ENCODE measurements around the gene NLGN4X.

NLGN4X gene

DNA sequence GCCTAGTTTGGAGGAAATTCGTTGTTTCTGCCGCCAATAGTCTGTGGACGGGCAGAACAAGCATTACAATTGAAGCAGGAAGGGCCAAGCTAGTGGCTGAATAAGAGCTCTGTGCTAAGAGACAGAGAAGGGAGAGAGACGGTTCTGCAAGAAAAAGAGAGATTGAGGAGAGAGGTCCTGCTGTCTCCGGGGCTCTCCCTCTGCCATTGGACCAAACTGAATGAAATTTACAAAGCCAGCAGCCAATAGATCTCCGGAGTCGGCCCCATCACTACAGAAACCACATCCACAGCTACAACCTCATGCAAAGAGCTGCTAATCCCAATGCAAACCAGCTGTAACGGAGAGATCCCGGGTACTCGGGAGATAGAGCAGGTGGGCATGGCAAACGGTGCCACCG is at the start of gene NLGN4X:
NLGN4X (minus strand) TSS at position 148 of the 400 bp plus-strand sequence. CDS start 77,401 bp downstream, outside the sequence.
- DNase-seq (ENCODE audit: low read depth), result no peak

- no peak for DNase-seq (ENCODE audit: low read depth)
These were observed 37.4 kb upstream of the NLGN4X start for GRCh38 chrX:6266041-6266440.

- DNase-seq (ENCODE audit: low read depth), result no peak
These were observed 34.3 kb upstream of the NLGN4X start for GRCh38 chrX:6262959-6263358.

GRCh38 chrX:6257025-6257424 is 28.4 kb upstream of the NLGN4X start:
- no peak for DNase-seq (ENCODE audit: low read depth)

DNA sequence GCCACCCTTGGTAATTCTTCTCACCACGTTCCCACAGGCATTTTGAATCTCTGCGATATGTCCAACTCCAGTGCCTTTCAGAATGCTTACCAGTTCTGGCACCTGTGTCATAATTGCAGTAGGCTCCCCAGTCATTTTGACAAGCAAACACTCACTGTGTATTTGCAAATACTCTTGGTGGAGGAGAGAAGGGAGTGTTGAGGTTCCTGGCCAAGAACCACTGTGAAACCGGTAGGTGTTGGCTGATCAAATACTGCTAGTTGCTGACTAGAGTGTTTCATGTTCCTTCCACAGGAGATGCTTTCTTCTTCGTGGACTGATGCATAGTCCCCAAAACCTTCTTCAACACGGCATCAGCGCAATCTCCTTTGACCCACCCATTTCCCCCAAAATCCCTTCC is 16.0 kb upstream of the NLGN4X start:
- DNase-seq (ENCODE audit: low read depth), result no peak

DNA sequence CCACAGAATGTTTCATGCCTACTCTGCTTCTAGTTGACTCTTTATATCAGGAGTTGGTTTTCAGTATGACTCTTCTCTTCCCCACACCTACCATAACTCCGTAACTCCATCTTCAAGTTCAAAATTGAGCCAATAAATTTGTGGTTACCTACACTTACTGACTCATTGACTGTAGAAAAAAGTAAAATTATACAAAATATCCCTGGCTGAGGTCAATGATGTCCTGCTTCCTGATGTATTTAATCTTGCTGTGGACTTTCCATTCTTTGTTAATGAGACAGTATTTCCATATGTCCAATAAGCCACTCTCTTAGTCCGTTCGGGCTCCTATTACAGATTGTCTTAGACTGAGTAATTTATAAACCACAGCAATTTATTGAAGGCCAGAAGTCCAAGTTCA is 9.9 kb upstream of the NLGN4X start:
- DNase-seq (ENCODE audit: low read depth), result no peak

DNA sequence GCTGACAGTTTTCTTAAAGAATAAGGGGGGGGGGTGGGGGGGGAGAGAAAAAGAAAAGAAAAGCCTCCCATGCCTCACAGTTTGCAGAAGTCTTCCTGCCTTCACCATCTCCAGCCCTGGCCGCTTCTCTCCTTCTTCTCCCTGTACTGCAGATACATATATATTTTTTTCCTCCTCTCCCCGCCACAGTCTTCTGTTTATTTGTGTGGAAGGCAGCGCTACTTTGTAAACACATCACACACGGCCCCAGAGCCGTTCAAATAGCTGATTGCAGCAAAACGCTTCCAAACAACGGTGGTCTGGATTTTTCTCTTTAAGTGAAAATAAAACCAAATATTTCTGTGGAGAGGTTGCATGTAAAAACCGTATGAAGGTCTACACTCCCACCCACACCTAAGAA is 732 bp downstream of the NLGN4X start:
- DNase-seq (ENCODE audit: low read depth), result no peak

DNA sequence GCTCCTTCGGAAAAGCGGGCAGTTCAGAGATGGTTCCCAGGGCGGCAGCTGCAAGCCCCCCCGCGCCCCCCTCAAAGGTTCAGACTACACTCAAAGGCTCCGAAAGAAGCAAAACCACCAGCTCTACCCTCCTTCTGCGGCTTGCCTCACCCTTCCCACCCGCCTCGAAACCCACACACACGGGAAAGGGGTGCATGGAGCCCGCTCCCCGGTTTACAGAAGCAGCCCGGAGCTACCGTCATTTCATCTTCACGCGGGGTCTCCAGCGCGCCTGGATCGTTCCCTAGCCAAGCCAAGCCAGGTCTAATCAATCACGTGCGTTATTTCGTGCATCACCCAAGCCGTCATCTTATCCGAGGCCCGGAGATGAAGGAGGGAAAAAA is 1.2 kb downstream of the NLGN4X start:
- DNase-seq (ENCODE audit: low read depth), result no peak

- no peak for DNase-seq (ENCODE audit: low read depth)
These were observed 1.8 kb downstream of the NLGN4X start for GRCh38 chrX:6226596-6227452.

DNA sequence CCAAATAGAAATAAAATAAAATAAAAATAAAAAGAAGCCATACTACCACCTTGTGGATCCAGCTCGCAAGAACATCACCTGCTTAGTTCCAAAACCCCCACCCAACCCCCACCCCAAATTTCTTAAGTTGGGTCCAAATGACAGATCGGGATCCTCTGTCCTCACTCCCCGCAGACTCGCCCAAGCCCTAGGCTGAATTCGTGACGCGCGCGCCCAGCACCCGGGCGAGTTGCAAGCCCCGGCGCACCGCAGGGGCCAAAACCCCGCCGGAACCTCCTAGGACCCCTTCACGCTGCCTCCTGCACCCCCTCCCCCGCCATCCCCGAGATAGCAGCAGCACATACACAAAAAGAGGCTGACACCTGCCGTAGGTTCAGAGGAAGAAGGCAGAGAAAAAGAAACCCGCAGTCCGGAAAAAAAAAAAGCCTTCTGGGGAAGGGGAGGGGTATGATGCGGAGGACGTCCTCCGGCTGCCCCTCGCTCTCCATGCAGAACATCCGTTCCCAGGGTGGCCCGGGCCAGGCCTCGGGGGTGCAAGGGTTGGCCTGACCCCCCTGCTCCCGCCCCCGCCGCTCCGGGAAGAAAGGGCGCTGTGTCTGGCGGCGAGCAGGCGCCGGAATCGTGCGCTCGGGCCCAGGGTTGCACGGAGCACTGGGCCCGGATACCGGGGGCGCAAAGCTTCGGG is 2.6 kb downstream of the NLGN4X start:
- DNase-seq (ENCODE audit: low read depth), result no peak

DNA sequence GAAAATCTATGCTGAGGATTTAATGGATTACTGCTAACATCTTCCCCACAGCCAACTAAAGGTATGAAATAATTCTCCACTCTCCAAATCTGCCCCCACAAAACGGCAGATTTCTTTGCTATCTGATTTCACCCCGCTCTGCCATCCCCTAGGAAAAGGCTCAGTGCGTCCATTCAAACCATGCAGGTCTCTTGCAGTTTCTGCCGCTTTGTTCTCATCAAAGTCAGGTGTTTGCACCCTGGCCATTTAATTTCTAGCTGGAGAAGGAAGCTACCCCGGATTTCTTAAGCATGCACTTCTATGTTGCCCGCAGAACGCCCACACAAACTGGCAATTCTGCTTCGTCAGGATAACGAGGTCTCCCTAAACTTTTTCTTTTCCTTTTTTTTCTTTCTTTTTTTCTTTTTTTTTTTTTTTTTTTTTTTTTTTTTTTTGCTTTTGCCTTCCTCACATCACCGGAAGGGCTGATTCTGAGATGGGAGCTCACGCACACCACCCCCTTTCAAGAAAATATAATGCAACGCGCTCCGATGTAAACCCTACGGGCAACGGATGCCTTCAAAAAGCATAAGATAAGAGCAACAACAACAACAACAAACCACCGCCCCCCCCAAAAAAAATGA is 3.3 kb downstream of the NLGN4X start:
- no peak for DNase-seq (ENCODE audit: low read depth)

- DNase-seq (ENCODE audit: low read depth), result no peak
These were observed 5.2 kb downstream of the NLGN4X start for GRCh38 chrX:6223516-6223915.

- DNase-seq (ENCODE audit: low read depth), result no peak
These were observed 18.4 kb downstream of the NLGN4X start for GRCh38 chrX:6210230-6210629.

- no peak for DNase-seq (ENCODE audit: low read depth)
These were observed 25.0 kb downstream of the NLGN4X start for GRCh38 chrX:6203462-6204215.

DNA sequence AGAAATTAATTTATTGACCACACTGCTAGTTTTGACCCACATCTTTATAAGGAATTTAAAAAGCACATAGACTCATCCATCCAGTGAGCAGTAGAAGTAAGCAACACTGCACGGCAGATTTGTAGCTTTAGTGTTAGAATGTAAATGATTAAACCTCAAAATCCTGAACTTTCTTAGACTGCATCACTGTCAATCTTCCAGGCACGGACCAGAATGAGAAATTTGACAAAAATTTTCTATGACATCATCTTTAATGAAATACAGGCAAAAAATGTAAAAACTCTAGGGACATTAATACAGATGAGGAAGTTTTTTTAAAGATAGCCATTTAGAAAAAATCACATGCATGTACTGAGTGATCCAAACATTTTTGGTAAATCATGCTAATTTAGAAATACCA is 29.2 kb downstream of the NLGN4X start:
- no peak for DNase-seq (ENCODE audit: low read depth)

- DNase-seq (ENCODE audit: low read depth), result no peak
These were observed 41.4 kb downstream of the NLGN4X start for GRCh38 chrX:6187256-6187655.

DNA sequence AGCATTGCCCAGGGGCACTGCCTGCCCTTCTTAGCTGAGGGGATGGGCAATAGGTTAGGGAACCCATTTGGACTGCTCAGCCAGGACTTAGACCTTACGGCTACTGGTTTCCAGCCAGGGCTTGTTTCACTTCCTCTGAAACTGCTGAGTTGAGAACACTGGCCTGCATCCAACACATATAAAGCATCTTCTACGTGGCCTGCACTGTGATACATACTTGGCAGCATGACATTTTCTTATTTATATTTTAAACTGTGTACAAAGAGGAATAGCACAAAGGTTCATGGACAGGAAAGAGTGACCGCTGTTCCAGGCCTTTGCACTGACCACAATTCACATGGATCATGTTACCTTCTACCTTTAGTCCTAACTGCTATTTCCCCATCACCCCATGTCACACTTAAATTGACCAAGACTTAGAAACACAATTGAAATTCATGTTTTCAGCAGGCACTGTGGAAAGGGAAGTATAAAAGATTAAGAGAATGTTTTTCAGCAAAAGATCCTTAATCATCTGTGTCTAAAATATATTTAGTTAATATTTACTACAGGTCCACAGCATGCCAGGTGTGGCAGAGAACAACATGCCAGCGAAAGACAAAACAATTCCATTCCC is 43.7 kb downstream of the NLGN4X start:
- peak; percentile 30 for DNase-seq (ENCODE audit: low read depth)

GRCh38 chrX:6175914-6176313 is 52.8 kb downstream of the NLGN4X start:
- no peak for DNase-seq (ENCODE audit: low read depth)

DNA sequence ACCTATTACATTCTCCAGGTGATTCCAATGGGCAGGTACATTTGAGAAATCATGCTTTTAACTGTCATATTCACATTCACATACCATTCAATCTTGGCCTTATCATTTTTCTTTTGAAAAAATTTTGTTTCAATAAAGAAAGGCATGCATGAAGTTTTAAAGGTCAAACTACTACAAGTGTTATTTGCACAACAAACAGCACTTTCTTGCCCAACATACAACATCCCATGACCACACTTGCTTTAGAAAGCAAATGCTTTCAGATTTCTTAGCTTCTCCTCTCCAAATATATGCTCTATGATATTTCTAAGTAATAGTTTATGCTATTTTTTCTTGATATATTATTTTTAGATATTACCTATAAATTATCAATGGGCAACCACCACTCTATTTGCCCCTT is 58.2 kb downstream of the NLGN4X start:
- no peak for DNase-seq (ENCODE audit: low read depth)

DNA sequence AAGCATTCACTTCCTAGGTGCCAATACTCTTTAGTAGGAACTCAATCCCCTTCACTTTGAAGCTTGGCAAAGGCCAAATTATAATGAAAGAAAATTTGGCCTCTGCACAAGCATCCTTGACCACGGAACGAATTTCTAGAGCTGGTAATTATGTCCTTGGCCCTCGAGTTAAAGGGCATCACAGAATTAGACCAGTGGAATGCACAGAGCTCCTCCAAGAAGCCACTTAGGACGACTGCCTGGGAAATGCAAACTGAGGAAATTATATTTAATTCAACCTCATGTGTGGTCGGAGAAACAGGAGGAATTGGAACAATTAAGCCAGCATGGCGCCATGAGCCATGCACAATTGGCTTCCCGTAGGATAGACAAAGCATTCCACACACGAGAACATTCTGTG is 59.3 kb downstream of the NLGN4X start:
- no peak for DNase-seq (ENCODE audit: low read depth)

- DNase-seq (ENCODE audit: low read depth), result no peak
These were observed 64.9 kb downstream of the NLGN4X start for GRCh38 chrX:6163721-6164120.

DNA sequence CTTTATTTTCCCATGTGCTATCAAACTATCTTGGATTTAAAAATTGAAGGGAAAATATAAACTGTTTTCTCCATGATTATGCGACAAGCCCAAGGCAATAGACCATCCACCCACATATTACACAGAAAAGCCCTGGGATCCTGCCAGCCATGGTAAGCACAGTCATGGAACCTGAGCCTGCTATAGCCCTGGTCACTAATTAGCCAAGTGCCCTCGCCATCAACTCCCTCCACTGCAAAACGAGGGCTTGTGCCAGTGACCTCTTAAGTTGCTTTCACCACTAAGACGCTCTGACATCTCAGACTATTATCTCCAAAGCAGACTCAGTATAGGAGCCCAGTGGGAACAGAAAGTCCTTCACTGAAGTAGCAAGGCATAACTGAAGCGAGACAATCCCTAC is 69.2 kb downstream of the NLGN4X start:
- no peak for DNase-seq (ENCODE audit: low read depth)
